ENCODE measurements around the gene ZBTB38.

The ZBTB38 gene

DNA sequence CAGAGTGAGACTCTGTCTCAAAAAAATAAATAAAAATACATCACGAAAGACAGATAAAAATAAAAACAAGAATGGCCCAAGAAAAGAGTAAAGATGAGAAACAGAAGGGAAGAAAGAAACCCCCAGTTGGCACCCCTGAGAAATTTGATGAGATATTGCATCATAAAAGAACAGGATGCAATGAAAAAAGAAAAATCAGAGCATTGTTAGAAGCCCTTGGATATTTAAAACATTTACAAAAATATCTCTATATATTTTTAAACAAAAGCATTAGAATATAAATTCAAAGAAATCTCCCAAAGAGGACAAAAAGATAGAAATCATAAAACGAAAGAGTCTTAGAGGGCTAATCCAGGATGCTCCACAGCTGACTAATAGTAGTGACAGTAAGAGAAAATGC lies 18.6 kb upstream of the ZBTB38 start:
- no peak for DNase-seq
- Histone ChIP-seq H3K27me3 (no peaks in the 10 kb centered on the region), H3K4me3 (no peak overlapping the region), H3K36me3 (no peaks in the 10 kb centered on the region), H3K27ac (no peak overlapping the region), H3K4me1 (no peaks in the 10 kb centered on the region), H3K9me3 (no peaks in the 10 kb centered on the region)
- intact Hi-C loops (cut with DNase I; ENCODE audit: low total_unique reads): no loop called here
- TF ChIP-seq, protein P1, sequence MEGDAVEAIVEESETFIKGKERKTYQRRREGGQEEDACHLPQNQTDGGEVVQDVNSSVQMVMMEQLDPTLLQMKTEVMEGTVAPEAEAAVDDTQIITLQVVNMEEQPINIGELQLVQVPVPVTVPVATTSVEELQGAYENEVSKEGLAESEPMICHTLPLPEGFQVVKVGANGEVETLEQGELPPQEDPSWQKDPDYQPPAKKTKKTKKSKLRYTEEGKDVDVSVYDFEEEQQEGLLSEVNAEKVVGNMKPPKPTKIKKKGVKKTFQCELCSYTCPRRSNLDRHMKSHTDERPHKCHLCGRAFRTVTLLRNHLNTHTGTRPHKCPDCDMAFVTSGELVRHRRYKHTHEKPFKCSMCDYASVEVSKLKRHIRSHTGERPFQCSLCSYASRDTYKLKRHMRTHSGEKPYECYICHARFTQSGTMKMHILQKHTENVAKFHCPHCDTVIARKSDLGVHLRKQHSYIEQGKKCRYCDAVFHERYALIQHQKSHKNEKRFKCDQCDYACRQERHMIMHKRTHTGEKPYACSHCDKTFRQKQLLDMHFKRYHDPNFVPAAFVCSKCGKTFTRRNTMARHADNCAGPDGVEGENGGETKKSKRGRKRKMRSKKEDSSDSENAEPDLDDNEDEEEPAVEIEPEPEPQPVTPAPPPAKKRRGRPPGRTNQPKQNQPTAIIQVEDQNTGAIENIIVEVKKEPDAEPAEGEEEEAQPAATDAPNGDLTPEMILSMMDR (IDR thresholded peaks at IDR 0.05): no peak

DNA sequence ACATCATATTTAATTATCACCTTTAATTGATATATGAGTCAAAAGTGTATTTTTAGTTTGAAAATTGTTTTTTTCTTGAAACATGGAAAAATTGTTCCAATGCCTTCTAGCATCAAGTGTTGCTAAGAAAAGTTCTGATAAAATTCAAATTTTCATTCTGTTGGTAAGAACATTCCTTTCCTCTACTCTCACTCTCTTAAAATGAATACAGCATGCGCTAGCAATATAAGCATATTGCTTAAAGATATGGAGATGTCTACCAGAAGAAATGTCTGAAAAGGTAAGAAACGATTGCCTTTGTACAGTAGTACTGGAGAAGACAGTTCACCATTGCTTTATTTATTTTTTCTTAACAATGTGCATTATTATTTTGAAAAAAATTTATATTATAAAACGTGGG lies 17.6 kb upstream of the ZBTB38 start:
- DNase-seq: no peak
- intact Hi-C loops (cut with DNase I; ENCODE audit: low total_unique reads): no loop called here
- TF ChIP-seq, protein P1 (IDR thresholded peaks at IDR 0.05): no peak
- Histone ChIP-seq H3K27ac (no peak overlapping the region), H3K4me1 (no peaks in the 10 kb centered on the region), H3K4me3 (no peak overlapping the region), H3K9me3 (no peaks in the 10 kb centered on the region), H3K27me3 (no peaks in the 10 kb centered on the region), H3K36me3 (no peaks in the 10 kb centered on the region)

DNA sequence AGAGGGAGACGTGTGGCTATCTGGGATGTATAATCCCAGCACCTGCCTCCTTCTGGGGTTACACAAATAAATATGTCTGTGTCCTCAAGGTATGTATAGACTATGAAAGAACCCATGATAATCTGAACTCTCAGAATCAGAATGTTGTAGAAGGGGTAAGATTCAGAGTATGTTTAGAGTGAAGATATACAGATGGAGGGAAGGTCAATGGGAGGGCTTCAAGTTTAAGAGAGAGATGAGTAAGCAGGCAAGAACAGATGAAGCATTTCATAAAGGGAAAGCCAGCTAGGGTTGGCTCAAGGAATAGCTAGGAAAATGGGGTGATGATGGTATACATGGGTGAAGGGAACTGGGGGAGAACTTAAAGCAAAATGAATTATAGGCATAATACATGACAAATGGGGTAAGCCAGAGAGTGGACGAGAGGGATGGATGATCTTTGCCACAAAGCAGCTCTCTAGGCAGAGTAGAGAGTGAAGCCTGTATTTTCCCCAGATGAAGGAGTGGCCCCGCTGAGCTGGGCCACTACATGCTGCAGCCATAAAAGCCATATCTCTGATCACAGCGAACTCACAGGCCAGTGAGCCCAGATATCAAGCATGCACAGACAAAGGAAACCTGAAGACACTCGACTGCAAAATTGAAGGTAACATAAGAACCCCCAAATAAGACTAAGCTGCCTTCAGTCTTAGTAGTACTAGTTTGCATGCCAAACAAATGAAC lies 15.9 kb upstream of the ZBTB38 start:
- TF ChIP-seq, protein P1 (IDR thresholded peaks at IDR 0.05): no peak
- Histone ChIP-seq H3K4me1 (no peaks in the 10 kb centered on the region), H3K27ac (no peak overlapping the region), H3K27me3 (no peaks in the 10 kb centered on the region), H3K4me3 (no peak overlapping the region), H3K36me3 (no peaks in the 10 kb centered on the region), H3K9me3 (no peaks in the 10 kb centered on the region)
- DNase-seq: no peak
- intact Hi-C loops (cut with DNase I; ENCODE audit: low total_unique reads): no loop called here

DNA sequence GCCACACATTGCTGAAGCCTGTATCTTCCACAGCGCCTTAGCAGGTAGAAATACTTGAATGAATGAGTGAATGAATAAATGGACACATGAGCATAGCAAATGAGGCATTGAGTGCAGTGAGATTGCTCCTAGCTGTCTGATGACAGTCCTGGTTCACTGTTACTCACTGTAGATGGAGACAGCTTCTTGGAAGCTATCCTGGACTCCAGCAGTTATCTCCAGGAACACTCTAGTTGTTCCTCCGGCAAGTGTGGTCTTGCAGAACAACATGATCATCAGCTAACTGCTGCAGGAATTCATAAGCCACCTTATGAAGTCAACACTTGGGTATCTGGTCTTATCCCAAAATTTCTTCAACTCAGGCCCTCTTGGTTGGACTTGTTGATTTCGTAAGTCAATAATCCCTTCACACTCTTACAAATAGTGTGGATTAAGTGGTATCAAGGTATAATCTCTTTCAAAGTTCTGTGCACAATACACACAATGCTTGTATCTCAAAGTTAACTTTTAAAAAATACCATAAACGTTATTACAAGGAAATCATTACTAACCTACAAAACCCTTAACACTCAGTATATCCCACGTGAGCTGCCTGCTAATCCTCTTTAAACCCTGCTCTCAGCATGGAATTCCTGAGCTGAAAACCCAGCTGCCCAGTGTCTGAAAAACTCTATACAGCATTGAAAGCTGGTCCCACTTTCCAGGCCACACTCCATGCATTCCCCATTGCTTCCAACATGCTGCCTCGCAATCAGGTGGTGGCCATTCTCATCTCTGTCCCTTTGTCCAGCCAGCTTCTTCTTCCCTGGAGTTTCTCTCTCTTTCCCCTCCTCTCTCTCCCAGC lies 14.4 kb upstream of the ZBTB38 start:
- no peak overlapping the region for H3K4me3 ChIP-seq
- no peaks in the 10 kb centered on the region for H3K36me3 ChIP-seq
- no peaks in the 10 kb centered on the region for H3K9me3 ChIP-seq
- H3K27me3 ChIP-seq: no peaks in the 10 kb centered on the region
- no peak for DNase-seq
- TF ChIP-seq, protein P1 (IDR thresholded peaks at IDR 0.05): no peak
- no peak overlapping the region for H3K27ac ChIP-seq
- no peaks in the 10 kb centered on the region for H3K4me1 ChIP-seq
- intact Hi-C loops (cut with DNase I; ENCODE audit: low total_unique reads): no loop called here

DNA sequence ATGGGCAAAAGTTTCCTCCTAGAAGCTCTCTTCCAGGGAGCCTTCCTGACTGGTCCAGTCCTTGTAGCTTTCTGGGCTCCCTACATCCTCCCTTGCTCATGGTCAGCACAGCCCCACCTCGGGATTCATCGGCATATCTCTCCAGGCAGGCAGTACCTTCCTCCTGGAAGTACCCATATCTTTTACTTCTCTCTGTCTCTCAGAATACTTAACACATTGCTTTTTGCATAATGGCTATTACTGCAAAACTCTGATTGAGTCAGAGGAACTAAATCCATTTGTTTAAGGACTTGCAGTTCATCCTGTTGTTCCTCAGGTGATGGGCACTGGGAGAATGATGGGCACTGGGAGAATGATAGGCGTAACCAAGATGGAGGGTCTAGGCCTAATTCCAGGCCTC lies 13.8 kb upstream of the ZBTB38 start:
- no peak overlapping the region for H3K27ac ChIP-seq
- no peak overlapping the region for H3K4me3 ChIP-seq
- H3K9me3 ChIP-seq: no peaks in the 10 kb centered on the region
- no peaks in the 10 kb centered on the region for H3K27me3 ChIP-seq
- no peaks in the 10 kb centered on the region for H3K4me1 ChIP-seq
- TF ChIP-seq, protein P1 (IDR thresholded peaks at IDR 0.05): no peak
- no peaks in the 10 kb centered on the region for H3K36me3 ChIP-seq
- DNase-seq: no peak
- intact Hi-C loops (cut with DNase I; ENCODE audit: low total_unique reads): no loop called here
